Measurements from ENCODE around the gene SPAG16.

GRCh38 chr2:213476641-213477040 lies 192.4 kb downstream of the SPAG16 start:
- TF ChIP-seq CTCF (IDR thresholded peaks at IDR 0.05) (no peak), POLR2AphosphoS5 (IDR thresholded peaks at IDR 0.05) (no peak), POLR2A (IDR thresholded peaks at IDR 0.05) (no peak)

All from prostate gland (tissue), 2 donors.